H1 (cell line): ENCODE results near the gene ELMO1. TPM values are rescaled to one million over a fixed set of nuclear protein-coding genes. Genes with fewer than 3 reads are reported as not detected.

ENCODE experiments used
- BCL11A ChIP-seq, 2 experiments: IDR thresholded peaks; one replicate each; pipeline ENCODE4 v1.6.1; 2011; ENCODE audit warnings: low read depth in 2 of 2, low read length in 2 of 2, mild to moderate bottlenecking in 2 of 2
- RBBP5 ChIP-seq: IDR thresholded peaks from 2 replicates; pipeline ENCODE4 v1.7.1; 2012; ENCODE audit warnings: low read depth, mild to moderate bottlenecking, inconsistent platforms, low read length, moderate library complexity, borderline replicate concordance
- SP2 ChIP-seq: IDR thresholded peaks from 2 replicates; pipeline ENCODE4 v1.6.1; 2012; ENCODE audit warnings: mild to moderate bottlenecking, low read length, inconsistent platforms
- SP4 ChIP-seq: IDR thresholded peaks from 2 replicates; pipeline ENCODE4 v1.6.1; 2012; ENCODE audit warnings: low read length, inconsistent platforms
- polyA plus RNA-seq, 7 experiments: library from polyadenylated mRNA; depleted of rRNA in 3 of 7; stranded (reverse) in 5 of 7; unstranded in 2 of 7; fragments of >200 nt in 5 of 7; fragments of 200-250 nt in 2 of 7; gene quantifications; 1 replicate in 5 of 7; 2 replicates in 1 of 7; 4 replicates in 1 of 7; pipeline versions ENCODE4 v1.2.1 to v1.2.3, GENCODE V29; 2011 to 2013; ENCODE audit warnings: missing spikeins in 2 of 7, mixed read lengths in 2 of 7
- total RNA-seq: library from RNA; stranded (reverse); fragmentation: NEBNext Ultra II Directional; extraction: Animal tissue kit (Norgen Biotek cat#: 25700); gene quantifications from 2 replicates; pipeline ENCODE4 v1.2.1, GENCODE V29; 2021

Gene ELMO1
- total and polyA plus RNA-seq, 2 of the 8 experiments (the other 6 are each of a cell fraction or from before 2014, with no cell fraction given): 18.4 to 21.0 TPM

DNA sequence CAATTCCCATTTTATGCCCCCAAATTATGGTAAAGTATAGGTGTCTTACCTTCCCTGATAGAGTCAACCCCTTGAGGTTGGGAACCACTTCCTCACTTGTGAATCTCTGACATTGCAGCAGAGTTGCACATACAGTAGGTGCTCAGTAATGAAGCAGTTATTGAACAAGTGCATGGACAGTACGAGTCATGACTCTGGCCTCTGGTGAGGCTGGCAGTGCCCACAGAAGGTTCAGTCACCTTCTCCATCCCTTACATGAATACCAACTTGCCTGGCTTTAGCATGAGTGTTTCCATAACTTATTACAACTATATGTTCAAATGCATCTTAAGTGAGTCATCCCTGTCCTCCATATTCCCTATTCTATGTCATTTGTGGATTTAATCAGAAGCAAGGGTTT, 340.0 kb downstream of the ELMO1 start (continued):
- TF ChIP-seq SP2 (no peak), SP4 (no peak), BCL11A (IDR thresholded peaks at IDR 0.05; ENCODE audit: low read depth in 2 of 2, low read length in 2 of 2) (no peak), RBBP5 (no peak)
